ENCODE measurements around the gene STK24.

STK24 gene

DNA sequence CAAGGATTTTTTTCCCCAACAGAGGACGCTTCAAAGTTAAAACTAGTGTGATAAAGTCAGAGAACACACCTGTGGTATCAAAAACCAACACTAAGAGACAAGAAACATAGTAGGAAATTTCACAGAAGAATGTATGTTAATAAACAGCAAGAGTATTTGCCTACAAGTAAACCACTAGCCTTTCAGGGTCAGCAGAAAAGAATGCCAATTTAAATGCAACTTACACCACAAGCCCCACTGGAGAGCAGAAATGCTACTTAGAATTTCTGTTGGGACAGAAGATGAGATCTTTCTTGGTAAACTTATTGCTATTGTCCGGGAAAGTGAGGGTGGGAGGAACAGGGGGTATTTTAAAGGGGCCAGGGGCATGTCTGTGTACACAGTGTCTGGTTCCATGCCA lies 68.6 kb downstream of the STK24 start:
- no peak for DNase-seq

- DNase-seq: no peak
Measured at GRCh38 chr13:98507282-98507797, 69.6 kb downstream of the STK24 start.

DNA sequence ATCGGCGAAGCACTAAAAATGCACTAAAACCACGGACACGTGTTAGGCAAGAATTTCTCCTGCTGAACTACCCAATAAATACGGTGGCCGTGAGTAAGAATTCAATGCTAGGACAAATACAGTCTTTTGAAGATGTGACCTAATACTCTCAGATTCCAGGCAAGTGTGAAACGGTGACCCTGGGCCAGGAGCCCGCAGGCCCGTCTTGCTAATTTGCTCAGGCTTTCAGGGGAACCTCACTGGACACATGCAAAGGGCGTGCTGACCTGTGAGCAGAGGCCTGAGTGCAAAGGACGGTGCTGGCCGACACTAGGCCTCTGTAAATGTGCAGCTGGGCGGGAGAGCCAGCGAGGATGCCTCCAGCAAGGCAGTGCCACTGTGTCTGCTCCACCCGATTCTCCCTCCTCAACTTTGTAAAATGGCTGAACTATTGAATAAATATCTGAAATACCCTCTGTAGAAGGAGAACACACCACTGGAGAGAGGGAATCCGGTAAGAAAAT lies 70.1 kb downstream of the STK24 start:
- no peak for DNase-seq

DNA sequence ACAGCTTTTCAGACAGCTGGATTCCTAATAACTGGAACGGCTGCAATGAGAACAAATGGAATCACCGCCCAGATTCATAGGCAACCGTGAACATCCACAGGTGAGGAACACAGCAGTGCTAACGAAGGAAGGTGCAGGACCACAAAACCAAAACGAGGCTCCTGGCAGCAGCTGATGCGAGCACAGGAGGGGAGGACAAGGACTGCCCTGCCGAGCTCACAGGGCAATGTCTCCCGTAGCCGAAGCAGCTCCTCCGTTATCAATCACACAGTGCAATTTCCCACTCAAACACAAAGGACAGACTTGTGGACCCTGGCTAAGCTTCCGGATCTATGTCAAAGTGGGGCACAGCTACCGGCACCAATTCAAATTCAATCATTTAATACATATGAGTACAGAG lies 70.6 kb downstream of the STK24 start:
- DNase-seq: no peak

DNA sequence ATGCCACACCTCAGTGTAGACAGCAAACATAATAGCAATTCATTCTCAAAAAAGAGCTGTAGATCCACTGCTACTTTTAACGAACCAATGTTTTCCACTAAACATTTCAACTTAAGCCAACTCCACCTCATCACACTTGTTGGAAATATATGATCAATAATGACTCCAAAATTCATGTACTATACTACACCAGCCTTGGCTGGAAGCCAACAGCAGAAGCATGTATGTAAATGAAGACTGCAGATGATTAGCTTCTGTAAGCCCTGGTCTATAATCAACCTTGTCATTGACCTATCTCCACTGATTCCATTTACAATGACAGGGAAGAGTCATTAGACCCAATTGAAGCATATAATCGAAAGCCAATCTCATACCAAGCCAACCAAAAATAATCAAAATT lies 71.7 kb downstream of the STK24 start:
- DNase-seq: no peak

GRCh38 chr13:98504371-98504963 lies 72.4 kb downstream of the STK24 start:
- DNase-seq: no peak

DNA sequence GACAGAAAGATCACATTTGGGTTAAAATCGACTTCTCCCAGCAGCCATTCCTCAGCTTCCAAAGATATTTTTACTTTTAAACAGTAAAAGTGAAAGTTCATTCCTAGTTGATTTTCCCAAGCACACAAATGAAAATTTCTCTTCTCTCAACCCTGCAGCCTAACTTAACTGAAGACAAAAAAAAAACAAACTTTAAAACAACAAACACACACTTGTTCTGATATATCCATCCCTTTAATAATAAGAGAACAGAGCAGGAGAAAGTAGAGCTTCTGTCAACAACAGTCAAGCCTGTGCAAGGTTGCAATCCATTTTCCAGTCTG lies 72.9 kb downstream of the STK24 start:
- DNase-seq: no peak

DNA sequence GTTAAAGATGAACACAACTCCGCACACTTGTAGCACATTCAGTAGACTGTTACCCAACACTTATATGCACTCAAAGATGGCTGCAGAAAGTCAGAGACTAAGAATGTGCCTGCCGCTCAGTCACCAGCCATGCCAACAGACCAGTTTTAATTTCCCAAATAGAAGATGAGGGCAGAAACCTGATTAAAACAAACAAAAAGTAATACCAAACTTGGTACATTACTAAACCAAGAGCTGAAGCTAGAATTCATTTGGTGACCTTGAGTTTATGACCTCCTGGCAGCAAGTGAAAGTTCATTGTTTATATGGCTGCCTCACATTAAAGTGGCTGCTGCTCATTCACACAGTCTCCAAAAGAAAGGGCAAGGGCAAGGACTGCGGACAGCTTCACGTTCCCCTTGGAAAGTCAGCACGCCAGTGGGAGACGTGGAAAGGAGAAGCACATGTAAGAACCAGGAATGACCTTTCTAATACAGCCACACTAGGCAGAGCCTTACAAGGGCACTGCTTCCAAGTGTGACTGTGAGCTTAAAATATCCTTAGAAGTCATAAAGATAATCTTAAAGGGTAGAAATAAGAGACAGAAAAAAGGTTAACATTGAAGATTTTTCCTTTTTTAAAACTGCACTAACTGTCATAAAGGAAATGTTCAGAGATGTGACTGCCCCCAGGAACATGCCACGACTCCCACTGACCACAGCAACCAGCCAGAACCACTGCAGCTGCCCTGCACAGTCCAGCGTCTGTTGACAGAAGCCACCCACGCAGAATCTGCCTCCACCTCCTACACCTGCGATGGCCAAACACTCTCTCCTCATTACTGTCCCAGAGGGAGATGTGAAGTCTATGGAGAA lies 73.5 kb downstream of the STK24 start:
- no peak for DNase-seq

GRCh38 chr13:98500963-98501421 lies 75.9 kb downstream of the STK24 start:
- DNase-seq: no peak

DNA sequence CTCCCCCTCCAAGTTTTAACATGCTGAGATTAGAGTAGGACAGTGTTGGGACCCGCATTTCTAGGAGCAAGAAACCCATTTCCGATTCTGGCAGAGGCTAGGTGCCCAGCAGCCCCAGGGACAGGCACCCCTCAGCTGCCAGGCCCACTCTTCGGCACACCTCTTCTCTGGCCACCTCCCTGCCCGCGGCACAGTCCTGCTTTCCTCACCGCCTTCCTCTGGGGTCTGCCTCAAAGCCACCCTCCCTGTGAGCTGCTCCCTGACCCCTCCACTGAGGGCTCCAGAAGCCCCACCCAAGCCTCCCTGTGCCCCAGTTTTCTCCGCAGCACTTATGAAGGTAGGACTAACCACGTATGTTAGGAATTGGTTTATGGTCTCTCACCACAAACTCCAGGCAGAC lies 79.9 kb downstream of the STK24 start:
- DNase-seq: no peak

GRCh38 chr13:98496479-98496791 lies 80.5 kb downstream of the STK24 start:
- no peak for DNase-seq

GRCh38 chr13:98495627-98496478 lies 81.1 kb downstream of the STK24 start:
- DNase-seq: no peak

DNA sequence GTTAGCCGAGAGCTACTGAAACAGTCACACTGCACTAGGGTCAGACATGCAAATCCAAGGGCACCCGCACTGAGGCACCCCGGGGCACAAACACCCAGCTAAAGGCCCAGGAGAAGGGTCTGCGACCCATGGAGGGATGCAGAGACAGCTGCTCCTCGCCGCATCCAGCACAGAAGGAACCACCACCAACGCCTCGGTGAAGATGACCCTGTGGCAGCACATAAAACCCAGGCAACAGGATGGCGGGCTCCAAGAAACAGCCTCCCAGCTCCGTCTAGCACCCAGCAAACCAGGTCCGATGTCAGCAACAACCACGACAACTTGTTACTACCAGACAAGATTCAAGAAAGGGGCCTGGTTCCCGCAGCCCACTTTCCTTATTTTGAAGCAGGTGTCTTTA lies 82.1 kb downstream of the STK24 start:
- no peak for DNase-seq

- DNase-seq: no peak
Measured at GRCh38 chr13:98493042-98493712, 83.7 kb downstream of the STK24 start.

DNA sequence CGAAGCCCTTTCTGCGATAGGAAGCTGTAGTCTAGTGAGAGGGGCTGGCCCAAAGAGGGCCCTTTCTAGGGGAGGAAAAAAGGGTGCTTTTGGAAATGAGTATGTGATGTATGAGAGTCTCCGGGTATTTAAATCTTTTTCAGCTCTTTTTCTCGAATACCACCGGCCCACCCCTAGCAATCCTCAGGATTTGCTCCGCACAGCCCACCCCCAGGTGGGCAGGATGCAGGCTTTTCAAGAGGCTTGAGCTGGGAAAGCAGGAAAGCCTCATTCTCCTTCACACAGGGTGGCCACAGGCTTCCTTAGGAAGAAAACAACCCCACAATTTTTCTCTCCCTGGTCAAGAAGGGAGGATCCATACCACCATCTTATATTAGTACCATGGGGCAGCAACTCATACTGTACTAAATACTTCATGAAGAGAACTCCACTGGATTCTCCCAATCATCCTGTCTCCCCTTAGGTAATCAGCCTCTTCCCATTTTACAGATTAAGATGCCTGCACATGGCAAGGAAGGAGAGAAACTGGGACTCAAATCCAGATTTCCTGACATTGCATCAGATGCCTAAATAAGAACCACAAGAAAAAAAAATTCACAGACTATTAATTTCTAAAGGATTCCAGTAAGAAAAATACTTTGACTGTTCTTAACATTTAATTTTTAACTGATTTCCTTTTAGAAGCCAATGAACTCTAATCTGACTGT lies 84.4 kb downstream of the STK24 start:
- DNase-seq: no peak

GRCh38 chr13:98490866-98491265 lies 86.0 kb downstream of the STK24 start:
- DNase-seq: no peak

- no peak for DNase-seq
Measured at GRCh38 chr13:98490195-98490836, 86.6 kb downstream of the STK24 start.

DNA sequence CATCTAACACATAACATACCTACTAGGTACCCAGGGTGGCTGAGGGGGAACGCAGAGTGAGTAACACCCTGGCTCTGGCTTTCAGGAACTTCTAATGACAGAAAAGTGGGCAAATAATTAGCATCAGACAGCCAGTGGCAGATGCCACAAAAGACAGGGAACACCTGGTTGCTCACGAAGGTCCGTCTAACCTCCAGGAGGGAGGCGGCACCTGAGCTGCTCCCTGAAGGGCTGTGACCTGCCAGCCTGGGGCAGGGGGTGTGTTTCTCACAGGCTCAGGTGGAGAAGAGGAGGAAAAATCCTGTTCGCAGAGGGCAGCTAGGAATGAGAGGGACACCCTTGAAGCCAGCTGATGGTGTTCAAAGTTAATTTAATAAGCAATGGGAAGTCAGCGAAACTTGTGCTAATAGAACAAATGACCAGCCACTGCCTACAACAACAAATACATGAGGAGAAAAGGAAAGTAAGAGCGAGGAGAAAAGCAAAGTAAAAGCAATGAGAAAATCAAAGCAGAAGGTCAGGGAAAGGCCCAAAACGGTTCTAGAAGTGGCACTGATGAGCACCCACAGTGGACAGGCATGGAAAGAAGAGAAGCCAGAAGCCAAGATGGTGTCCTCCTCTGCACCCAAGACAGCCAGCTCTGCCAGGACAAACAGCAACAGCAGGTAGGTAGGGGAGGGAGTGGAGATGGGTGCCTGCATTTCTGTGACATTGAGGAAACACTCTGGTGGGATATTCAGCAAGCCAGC lies 87.3 kb downstream of the STK24 start:
- no peak for DNase-seq

DNA sequence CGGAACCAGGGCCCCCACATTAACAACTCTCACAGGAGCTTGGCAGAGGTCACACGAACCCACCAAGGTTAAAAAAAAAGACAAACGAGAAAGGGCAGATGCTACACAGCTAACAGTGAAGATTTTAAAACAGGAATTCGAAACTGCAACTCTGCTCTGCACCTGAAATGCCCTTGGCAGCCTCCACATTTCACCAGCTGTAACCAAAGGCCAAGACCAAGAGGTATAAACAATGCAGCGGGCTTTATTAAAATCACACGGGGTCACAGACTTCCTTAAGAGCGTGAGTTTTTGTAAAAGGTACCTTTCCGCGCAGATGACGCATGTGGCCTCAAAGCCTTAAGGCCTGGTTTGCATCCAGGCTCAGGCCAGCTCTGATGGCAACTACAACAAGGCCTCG lies 88.2 kb downstream of the STK24 start:
- DNase-seq: no peak

GRCh38 chr13:98487522-98487921 lies 89.4 kb downstream of the STK24 start:
- DNase-seq: no peak

GRCh38 chr13:98487016-98487415 lies 89.9 kb downstream of the STK24 start:
- DNase-seq: no peak
